PC-3 (cell line): ENCODE results near the gene PGP.

ENCODE experiments used
- CTCF ChIP-seq: fragments of 300-600 bp; sonication (generic); conservative IDR thresholded peaks from 2 replicates; pipeline ENCODE4 v1.5.1; 2017; ENCODE audit warnings: antibody characterized with exemption, low read depth, mild to moderate bottlenecking, low read length
- EZH2 ChIP-seq: fragments of 300-600 bp; sonication (generic); IDR thresholded peaks from one replicate; pipeline ENCODE4 v1.6.1; 2017; ENCODE audit warnings: antibody characterized with exemption, mild to moderate bottlenecking, low read length; ENCODE audit not compliant: unreplicated experiment
- EZH2phosphoT487 ChIP-seq: fragments of 300-600 bp; sonication (generic); IDR thresholded peaks from 2 replicates; pipeline ENCODE4 v1.6.1; 2018; ENCODE audit warnings: mild to moderate bottlenecking, antibody characterized with exemption, low read length, borderline replicate concordance

- TF ChIP-seq CTCF, result no peak
- TF ChIP-seq EZH2, result no peak
- TF ChIP-seq EZH2phosphoT487, result no peak
Measured at GRCh38 chr16:2178321-2179106, 36.1 kb downstream of the PGP start.
